ENCODE data around the gene ST8SIA4. TPM values are rescaled to one million over a fixed set of nuclear protein-coding genes. Genes with fewer than 3 reads are reported as not detected.

ST8SIA4 gene
- total and polyA plus RNA-seq, 5 donors from 2014 or later, result 18.8 to 55.2 (median 29.5) TPM

GRCh38 chr5:100803397-100803796 is 99.7 kb downstream of the ST8SIA4 start:
- no peak for ATAC-seq (ENCODE audit: low read depth in 2 of 2)
- H3K27ac Mint-ChIP-seq, result no peak overlapping the region
- Histone ChIP-seq H3K4me1 (ENCODE audit: control insufficient read depth, insufficient read depth, low read length, poor library complexity, severe bottlenecking) (no peaks in the 10 kb centered on the region), H3K27ac (ENCODE audit: insufficient read depth, low read length, poor library complexity, severe bottlenecking) (no peak overlapping the region), H3K27me3 (ENCODE audit: control insufficient read depth, insufficient read depth, low read length) (no peaks in the 10 kb centered on the region), H3K36me3 (ENCODE audit: control insufficient read depth, insufficient read depth, low read length) (no peaks in the 10 kb centered on the region), H3K9me3 (ENCODE audit: control insufficient read depth in 2 of 2, low read length in 2 of 2) (peaks cover 0 to 11% of the 10 kb centered on the region in 2 experiments), H3K4me3 (ENCODE audit: low read depth, low read length) (no peak overlapping the region)
- H3K27me3 Mint-ChIP-seq, result no peaks in the 10 kb centered on the region
- H3K4me3 Mint-ChIP-seq, result no peak overlapping the region
- H3K36me3 Mint-ChIP-seq, result peaks cover 2% of the 10 kb centered on the region
- H3K4me1 Mint-ChIP-seq, result peaks cover 0 to 13% (median 3%) of the 10 kb centered on the region in 4 donors
- peaks cover 0 to 9% (median 2%) of the 10 kb centered on the region in 7 donors for H3K9me3 Mint-ChIP-seq
- no peak for DNase-seq

- Histone ChIP-seq H3K27ac (ENCODE audit: insufficient read depth, low read length, poor library complexity, severe bottlenecking) (no peak overlapping the region), H3K4me3 (ENCODE audit: low read depth, low read length) (no peak overlapping the region), H3K9me3 (ENCODE audit: control insufficient read depth in 2 of 2, low read length in 2 of 2) (peaks cover 0 to 11% of the 10 kb centered on the region in 2 experiments), H3K36me3 (ENCODE audit: control insufficient read depth, insufficient read depth, low read length) (no peaks in the 10 kb centered on the region), H3K27me3 (ENCODE audit: control insufficient read depth, insufficient read depth, low read length) (no peaks in the 10 kb centered on the region), H3K4me1 (ENCODE audit: control insufficient read depth, insufficient read depth, low read length, poor library complexity, severe bottlenecking) (no peaks in the 10 kb centered on the region)
- H3K9me3 Mint-ChIP-seq, result peaks cover 0 to 9% (median 2%) of the 10 kb centered on the region in 7 donors
- no peak overlapping the region for H3K4me3 Mint-ChIP-seq
- H3K27me3 Mint-ChIP-seq, result no peaks in the 10 kb centered on the region
- H3K36me3 Mint-ChIP-seq, result no peaks in the 10 kb centered on the region
- ATAC-seq (ENCODE audit: low read depth in 2 of 2) (no peak), DNase-seq (no peak)
- no peak overlapping the region for H3K27ac Mint-ChIP-seq
- H3K4me1 Mint-ChIP-seq, result peaks cover 0 to 13% (median 2%) of the 10 kb centered on the region in 4 donors
These were observed 100.9 kb downstream of the ST8SIA4 start for GRCh38 chr5:100802208-100802607.

GRCh38 chr5:100800562-100800961 is 102.5 kb downstream of the ST8SIA4 start:
- peaks cover 0 to 9% (median 2%) of the 10 kb centered on the region in 7 donors for H3K9me3 Mint-ChIP-seq
- peaks cover 0 to 6% (median 0%) of the 10 kb centered on the region in 4 donors for H3K4me1 Mint-ChIP-seq
- peaks cover 0 to 11% of the 10 kb centered on the region in 2 experiments for H3K9me3 ChIP-seq (ENCODE audit: control insufficient read depth in 2 of 2, low read length in 2 of 2)
- H3K27ac Mint-ChIP-seq, result no peak overlapping the region
- H3K36me3 Mint-ChIP-seq, result no peaks in the 10 kb centered on the region
- H3K27me3 ChIP-seq (ENCODE audit: control insufficient read depth, insufficient read depth, low read length), result no peaks in the 10 kb centered on the region
- H3K27me3 Mint-ChIP-seq, result no peaks in the 10 kb centered on the region
- no peak overlapping the region for H3K4me3 ChIP-seq (ENCODE audit: low read depth, low read length)
- no peak overlapping the region for H3K27ac ChIP-seq (ENCODE audit: insufficient read depth, low read length, poor library complexity, severe bottlenecking)
- no peak for ATAC-seq (ENCODE audit: low read depth in 2 of 2)
- no peak overlapping the region for H3K4me3 Mint-ChIP-seq
- DNase-seq, result no peak
- H3K36me3 ChIP-seq (ENCODE audit: control insufficient read depth, insufficient read depth, low read length), result no peaks in the 10 kb centered on the region
- no peaks in the 10 kb centered on the region for H3K4me1 ChIP-seq (ENCODE audit: control insufficient read depth, insufficient read depth, low read length, poor library complexity, severe bottlenecking)

- Histone ChIP-seq H3K27me3 (ENCODE audit: control insufficient read depth, insufficient read depth, low read length) (no peaks in the 10 kb centered on the region), H3K27ac (ENCODE audit: insufficient read depth, low read length, poor library complexity, severe bottlenecking) (no peak overlapping the region), H3K9me3 (ENCODE audit: control insufficient read depth in 2 of 2, low read length in 2 of 2) (peaks cover 2 to 15% of the 10 kb centered on the region in 2 experiments), H3K4me3 (ENCODE audit: low read depth, low read length) (no peak overlapping the region), H3K36me3 (ENCODE audit: control insufficient read depth, insufficient read depth, low read length) (no peaks in the 10 kb centered on the region), H3K4me1 (ENCODE audit: control insufficient read depth, insufficient read depth, low read length, poor library complexity, severe bottlenecking) (no peaks in the 10 kb centered on the region)
- Mint-ChIP-seq H3K36me3 (no peaks in the 10 kb centered on the region), H3K27me3 (no peaks in the 10 kb centered on the region), H3K9me3 (peaks cover 0 to 10% (median 2%) of the 10 kb centered on the region in 7 donors), H3K4me3 (no peak overlapping the region), H3K4me1 (peaks cover 0 to 6% (median 0%) of the 10 kb centered on the region in 4 donors), H3K27ac (no peak overlapping the region)
- DNase-seq (no peak), ATAC-seq (ENCODE audit: low read depth in 2 of 2) (no peak)
These were observed 103.9 kb downstream of the ST8SIA4 start for GRCh38 chr5:100799166-100799565.

- Histone ChIP-seq H3K4me1 (ENCODE audit: control insufficient read depth, insufficient read depth, low read length, poor library complexity, severe bottlenecking) (no peaks in the 10 kb centered on the region), H3K36me3 (ENCODE audit: control insufficient read depth, insufficient read depth, low read length) (no peaks in the 10 kb centered on the region), H3K27ac (ENCODE audit: insufficient read depth, low read length, poor library complexity, severe bottlenecking) (no peak overlapping the region), H3K4me3 (ENCODE audit: low read depth, low read length) (no peak overlapping the region), H3K9me3 (ENCODE audit: control insufficient read depth in 2 of 2, low read length in 2 of 2) (peaks cover 4 to 20% of the 10 kb centered on the region in 2 experiments), H3K27me3 (ENCODE audit: control insufficient read depth, insufficient read depth, low read length) (no peaks in the 10 kb centered on the region)
- Mint-ChIP-seq H3K27ac (no peak overlapping the region), H3K4me1 (no peaks in the 10 kb centered on the region), H3K9me3 (peaks cover 0 to 10% (median 8%) of the 10 kb centered on the region in 7 donors), H3K4me3 (no peak overlapping the region), H3K36me3 (no peaks in the 10 kb centered on the region), H3K27me3 (no peaks in the 10 kb centered on the region)
- ATAC-seq (ENCODE audit: low read depth in 2 of 2) (peak in 1 of 2 donors; percentile 31), DNase-seq (no peak)
These were observed 105.2 kb downstream of the ST8SIA4 start for GRCh38 chr5:100797861-100798260.

- H3K9me3 ChIP-seq (ENCODE audit: control insufficient read depth in 2 of 2, low read length in 2 of 2), result peaks cover 4 to 13% of the 10 kb centered on the region in 2 experiments
- no peak overlapping the region for H3K4me3 Mint-ChIP-seq
- peaks cover 4% of the 10 kb centered on the region for H3K36me3 Mint-ChIP-seq
- no peaks in the 10 kb centered on the region for H3K36me3 ChIP-seq (ENCODE audit: control insufficient read depth, insufficient read depth, low read length)
- H3K27me3 ChIP-seq (ENCODE audit: control insufficient read depth, insufficient read depth, low read length), result no peaks in the 10 kb centered on the region
- peaks cover 0 to 13% (median 3%) of the 10 kb centered on the region in 7 donors for H3K9me3 Mint-ChIP-seq
- DNase-seq, result no peak
- H3K4me1 ChIP-seq (ENCODE audit: control insufficient read depth, insufficient read depth, low read length, poor library complexity, severe bottlenecking), result no peaks in the 10 kb centered on the region
- no peaks in the 10 kb centered on the region for H3K4me1 Mint-ChIP-seq
- ATAC-seq (ENCODE audit: low read depth in 2 of 2), result no peak
- no peaks in the 10 kb centered on the region for H3K27me3 Mint-ChIP-seq
- H3K27ac ChIP-seq (ENCODE audit: insufficient read depth, low read length, poor library complexity, severe bottlenecking), result no peak overlapping the region
- H3K4me3 ChIP-seq (ENCODE audit: low read depth, low read length), result no peak overlapping the region
- no peak overlapping the region for H3K27ac Mint-ChIP-seq
These were observed 106.2 kb downstream of the ST8SIA4 start for GRCh38 chr5:100796851-100797250.

- no peak overlapping the region for H3K27ac ChIP-seq (ENCODE audit: insufficient read depth, low read length, poor library complexity, severe bottlenecking)
- Mint-ChIP-seq H3K27ac (no peak overlapping the region), H3K27me3 (peaks cover 4% of the 10 kb centered on the region), H3K36me3 (peaks cover 4% of the 10 kb centered on the region), H3K4me3 (no peak overlapping the region), H3K4me1 (peaks cover 0 to 1% (median 0%) of the 10 kb centered on the region in 4 donors), H3K9me3 (peaks cover 0 to 13% (median 3%) of the 10 kb centered on the region in 7 donors)
- DNase-seq, result no peak
- no peaks in the 10 kb centered on the region for H3K36me3 ChIP-seq (ENCODE audit: control insufficient read depth, insufficient read depth, low read length)
- no peaks in the 10 kb centered on the region for H3K4me1 ChIP-seq (ENCODE audit: control insufficient read depth, insufficient read depth, low read length, poor library complexity, severe bottlenecking)
- no peak overlapping the region for H3K4me3 ChIP-seq (ENCODE audit: low read depth, low read length)
- no peaks in the 10 kb centered on the region for H3K27me3 ChIP-seq (ENCODE audit: control insufficient read depth, insufficient read depth, low read length)
- peaks cover 4 to 9% of the 10 kb centered on the region in 2 experiments for H3K9me3 ChIP-seq (ENCODE audit: control insufficient read depth in 2 of 2, low read length in 2 of 2)
- ATAC-seq (ENCODE audit: low read depth in 2 of 2), result no peak
These were observed 108.2 kb downstream of the ST8SIA4 start for GRCh38 chr5:100794844-100795243.

- H3K27me3 ChIP-seq (ENCODE audit: control insufficient read depth, insufficient read depth, low read length), result no peaks in the 10 kb centered on the region
- peaks cover 4 to 9% of the 10 kb centered on the region in 2 experiments for H3K9me3 ChIP-seq (ENCODE audit: control insufficient read depth in 2 of 2, low read length in 2 of 2)
- peaks cover 0 to 13% (median 3%) of the 10 kb centered on the region in 7 donors for H3K9me3 Mint-ChIP-seq
- H3K4me3 ChIP-seq (ENCODE audit: low read depth, low read length), result no peak overlapping the region
- H3K36me3 ChIP-seq (ENCODE audit: control insufficient read depth, insufficient read depth, low read length), result no peaks in the 10 kb centered on the region
- peaks cover 4% of the 10 kb centered on the region for H3K27me3 Mint-ChIP-seq
- H3K4me3 Mint-ChIP-seq, result no peak overlapping the region
- DNase-seq (no peak), ATAC-seq (ENCODE audit: low read depth in 2 of 2) (no peak)
- no peaks in the 10 kb centered on the region for H3K4me1 ChIP-seq (ENCODE audit: control insufficient read depth, insufficient read depth, low read length, poor library complexity, severe bottlenecking)
- no peak overlapping the region for H3K27ac Mint-ChIP-seq
- peaks cover 0 to 3% (median 0%) of the 10 kb centered on the region in 4 donors for H3K4me1 Mint-ChIP-seq
- peaks cover 4% of the 10 kb centered on the region for H3K36me3 Mint-ChIP-seq
- H3K27ac ChIP-seq (ENCODE audit: insufficient read depth, low read length, poor library complexity, severe bottlenecking), result no peak overlapping the region
These were observed 108.9 kb downstream of the ST8SIA4 start for GRCh38 chr5:100794218-100794617.
